SU-DHL-6 (cell line): ENCODE data around the gene BCL2L14.

Source experiments
- CTCF ChIP-seq: fragments of 200-600 bp; sonication (generic); IDR thresholded peaks from one replicate; pipeline ENCODE4 v1.5.1; 2017; ENCODE audit warnings: antibody characterized with exemption, mild to moderate bottlenecking, low read length, moderate library complexity; ENCODE audit not compliant: insufficient read depth, poor library complexity, severe bottlenecking
- EZH2phosphoT487 ChIP-seq: fragments of 200-600 bp; sonication (generic), shearing (Covaris generic); conservative IDR thresholded peaks from 2 replicates; pipeline ENCODE4 v1.6.1; 2018; ENCODE audit warnings: mild to moderate bottlenecking, antibody characterized with exemption, low read length, moderate library complexity, mixed read lengths

- TF ChIP-seq CTCF (no peak), EZH2phosphoT487 (no peak)
Observed at GRCh38 chr12:12116677-12117076, 45.9 kb downstream of the BCL2L14 start.
